ENCODE measurements around the gene SLC15A1. TPM values are rescaled to one million over a fixed set of nuclear protein-coding genes. Genes with fewer than 3 reads are reported as not detected.

SLC15A1 gene
- total and polyA plus RNA-seq, 4 donors, result 0.10 to 13.9 (median 0.13) TPM; not detected in 1

GRCh38 chr13:98717256-98717655, 35.2 kb downstream of the SLC15A1 start:
- ATAC-seq (ENCODE audit: low FRiP score) (no peak), DNase-seq (no peak)
- Histone ChIP-seq H3K4me1 (ENCODE audit: control insufficient read depth in 1 of 2, insufficient read depth in 2 of 2, low read length in 2 of 2) (no peaks in the 10 kb centered on the region), H3K27ac (ENCODE audit: low read depth in 1 of 2, low read length in 2 of 2) (no peak overlapping the region), H3K36me3 (ENCODE audit: control insufficient read depth in 1 of 2, insufficient read depth in 2 of 2, low read length in 1 of 2) (no peaks in the 10 kb centered on the region), H3K27me3 (ENCODE audit: control insufficient read depth in 1 of 2, insufficient read depth in 2 of 2, low read length in 1 of 2) (no peaks in the 10 kb centered on the region), H3K4me3 (ENCODE audit: low read length in 2 of 2) (no peak overlapping the region), H3K9me3 (ENCODE audit: control insufficient read depth, low read length) (no peaks in the 10 kb centered on the region)
- 24 to 33% methylated on average over 5 of the region's 5 CpGs for WGBS, 2 donors
- intact Hi-C loops (cut with DNase I), result no loop called here

- WGBS, 2 donors, result 80 to 84% methylated on average over 7 of the region's 7 CpGs
- no peaks in the 10 kb centered on the region for H3K9me3 ChIP-seq (ENCODE audit: control insufficient read depth, low read length)
- no peak for DNase-seq
- H3K27ac ChIP-seq (ENCODE audit: low read depth in 1 of 2, low read length in 2 of 2), result no peak overlapping the region
- no peaks in the 10 kb centered on the region for H3K4me1 ChIP-seq (ENCODE audit: control insufficient read depth in 1 of 2, insufficient read depth in 2 of 2, low read length in 2 of 2)
- intact Hi-C loops (cut with DNase I), result no loop called here
- no peaks in the 10 kb centered on the region for H3K27me3 ChIP-seq (ENCODE audit: control insufficient read depth in 1 of 2, insufficient read depth in 2 of 2, low read length in 1 of 2)
- H3K36me3 ChIP-seq (ENCODE audit: control insufficient read depth in 1 of 2, insufficient read depth in 2 of 2, low read length in 1 of 2), result no peaks in the 10 kb centered on the region
- H3K4me3 ChIP-seq (ENCODE audit: low read length in 2 of 2), result no peak overlapping the region
- no peak for ATAC-seq (ENCODE audit: low FRiP score)
These were observed 42.0 kb downstream of the SLC15A1 start for GRCh38 chr13:98710521-98710920.

- Histone ChIP-seq H3K4me1 (ENCODE audit: control insufficient read depth in 1 of 2, insufficient read depth in 2 of 2, low read length in 2 of 2) (no peaks in the 10 kb centered on the region), H3K4me3 (ENCODE audit: low read length in 2 of 2) (no peak overlapping the region), H3K9me3 (ENCODE audit: control insufficient read depth, low read length) (peaks cover 1% of the 10 kb centered on the region), H3K36me3 (ENCODE audit: control insufficient read depth in 1 of 2, insufficient read depth in 2 of 2, low read length in 1 of 2) (no peaks in the 10 kb centered on the region), H3K27ac (ENCODE audit: low read depth in 1 of 2, low read length in 2 of 2) (no peak overlapping the region), H3K27me3 (ENCODE audit: control insufficient read depth in 1 of 2, insufficient read depth in 2 of 2, low read length in 1 of 2) (peaks cover 0 to 2% of the 10 kb centered on the region in 2 donors)
- no peak for DNase-seq
- ATAC-seq (ENCODE audit: low FRiP score), result no peak
- intact Hi-C loops (cut with DNase I), result no loop called here
- WGBS, 2 donors, result 92 to 93% methylated on average over 7 of the region's 7 CpGs
These were observed 45.0 kb downstream of the SLC15A1 start for GRCh38 chr13:98707281-98707999.

- no peaks in the 10 kb centered on the region for H3K36me3 ChIP-seq (ENCODE audit: control insufficient read depth in 1 of 2, insufficient read depth in 2 of 2, low read length in 1 of 2)
- DNase-seq (no peak), ATAC-seq (ENCODE audit: low FRiP score) (no peak)
- WGBS, 2 donors, result 67 to 75% methylated on average over 12 of the region's 12 CpGs
- H3K4me3 ChIP-seq (ENCODE audit: low read length in 2 of 2), result no peak overlapping the region
- peaks cover 0 to 2% of the 10 kb centered on the region in 2 donors for H3K27me3 ChIP-seq (ENCODE audit: control insufficient read depth in 1 of 2, insufficient read depth in 2 of 2, low read length in 1 of 2)
- intact Hi-C loops (cut with DNase I), result no loop called here
- no peaks in the 10 kb centered on the region for H3K4me1 ChIP-seq (ENCODE audit: control insufficient read depth in 1 of 2, insufficient read depth in 2 of 2, low read length in 2 of 2)
- H3K27ac ChIP-seq (ENCODE audit: low read depth in 1 of 2, low read length in 2 of 2), result no peak overlapping the region
- peaks cover 1% of the 10 kb centered on the region for H3K9me3 ChIP-seq (ENCODE audit: control insufficient read depth, low read length)
These were observed 45.9 kb downstream of the SLC15A1 start for GRCh38 chr13:98706446-98707110.

GRCh38 chr13:98697791-98698190, 54.7 kb downstream of the SLC15A1 start:
- no peak overlapping the region for H3K4me3 ChIP-seq (ENCODE audit: low read length in 2 of 2)
- peaks cover 0 to 2% of the 10 kb centered on the region in 2 donors for H3K27me3 ChIP-seq (ENCODE audit: control insufficient read depth in 1 of 2, insufficient read depth in 2 of 2, low read length in 1 of 2)
- intact Hi-C loops (cut with DNase I), result no loop called here
- H3K36me3 ChIP-seq (ENCODE audit: control insufficient read depth in 1 of 2, insufficient read depth in 2 of 2, low read length in 1 of 2), result no peaks in the 10 kb centered on the region
- no peak overlapping the region for H3K27ac ChIP-seq (ENCODE audit: low read depth in 1 of 2, low read length in 2 of 2)
- H3K4me1 ChIP-seq (ENCODE audit: control insufficient read depth in 1 of 2, insufficient read depth in 2 of 2, low read length in 2 of 2), result no peaks in the 10 kb centered on the region
- 23 to 36% methylated on average over 4 of the region's 4 CpGs for WGBS, 2 donors
- ATAC-seq (ENCODE audit: low FRiP score), result no peak
- H3K9me3 ChIP-seq (ENCODE audit: control insufficient read depth, low read length), result peaks cover 1% of the 10 kb centered on the region
- DNase-seq, result no peak

- no peak overlapping the region for H3K4me3 ChIP-seq (ENCODE audit: low read length in 2 of 2)
- H3K4me1 ChIP-seq (ENCODE audit: control insufficient read depth in 1 of 2, insufficient read depth in 2 of 2, low read length in 2 of 2), result no peaks in the 10 kb centered on the region
- WGBS, 2 donors, result 75% methylated on average over 1 of the region's 1 CpG
- no peaks in the 10 kb centered on the region for H3K9me3 ChIP-seq (ENCODE audit: control insufficient read depth, low read length)
- intact Hi-C loops (cut with DNase I), result no loop called here
- DNase-seq, result no peak
- no peak for ATAC-seq (ENCODE audit: low FRiP score)
- no peaks in the 10 kb centered on the region for H3K36me3 ChIP-seq (ENCODE audit: control insufficient read depth in 1 of 2, insufficient read depth in 2 of 2, low read length in 1 of 2)
- H3K27me3 ChIP-seq (ENCODE audit: control insufficient read depth in 1 of 2, insufficient read depth in 2 of 2, low read length in 1 of 2), result no peaks in the 10 kb centered on the region
- H3K27ac ChIP-seq (ENCODE audit: low read depth in 1 of 2, low read length in 2 of 2), result no peak overlapping the region
These were observed 58.7 kb downstream of the SLC15A1 start for GRCh38 chr13:98693756-98694155.

- no peaks in the 10 kb centered on the region for H3K36me3 ChIP-seq (ENCODE audit: control insufficient read depth in 1 of 2, insufficient read depth in 2 of 2, low read length in 1 of 2)
- 93 to 94% methylated on average over 4 of the region's 4 CpGs for WGBS, 2 donors
- no peak for DNase-seq
- no peak for ATAC-seq (ENCODE audit: low FRiP score)
- no peaks in the 10 kb centered on the region for H3K9me3 ChIP-seq (ENCODE audit: control insufficient read depth, low read length)
- no peaks in the 10 kb centered on the region for H3K27me3 ChIP-seq (ENCODE audit: control insufficient read depth in 1 of 2, insufficient read depth in 2 of 2, low read length in 1 of 2)
- H3K4me3 ChIP-seq (ENCODE audit: low read length in 2 of 2), result no peak overlapping the region
- H3K4me1 ChIP-seq (ENCODE audit: control insufficient read depth in 1 of 2, insufficient read depth in 2 of 2, low read length in 2 of 2), result no peaks in the 10 kb centered on the region
- intact Hi-C loops (cut with DNase I), result no loop called here
- H3K27ac ChIP-seq (ENCODE audit: low read depth in 1 of 2, low read length in 2 of 2), result no peak overlapping the region
These were observed 61.1 kb downstream of the SLC15A1 start for GRCh38 chr13:98691360-98691759.

- Histone ChIP-seq H3K36me3 (ENCODE audit: control insufficient read depth in 1 of 2, insufficient read depth in 2 of 2, low read length in 1 of 2) (no peaks in the 10 kb centered on the region), H3K4me3 (ENCODE audit: low read length in 2 of 2) (no peak overlapping the region), H3K4me1 (ENCODE audit: control insufficient read depth in 1 of 2, insufficient read depth in 2 of 2, low read length in 2 of 2) (no peaks in the 10 kb centered on the region), H3K27me3 (ENCODE audit: control insufficient read depth in 1 of 2, insufficient read depth in 2 of 2, low read length in 1 of 2) (no peaks in the 10 kb centered on the region), H3K9me3 (ENCODE audit: control insufficient read depth, low read length) (no peaks in the 10 kb centered on the region), H3K27ac (ENCODE audit: low read depth in 1 of 2, low read length in 2 of 2) (no peak overlapping the region)
- WGBS, 2 donors, result 85 to 89% methylated on average over 15 of the region's 15 CpGs
- intact Hi-C loops (cut with DNase I), result no loop called here
- DNase-seq (no peak), ATAC-seq (ENCODE audit: low FRiP score) (no peak)
These were observed 62.0 kb downstream of the SLC15A1 start for GRCh38 chr13:98690348-98691022.
